ENCODE results near the gene FNTB.
A peak's percentile ranks its signal among the peaks of the same experiment; 100 is the strongest.

Gene FNTB

GRCh38 chr14:65096323-65097089, 109.8 kb downstream of the FNTB start:
- H3K4me3 Mint-ChIP-seq, result peak overlapping the region; percentile 54
- DNase-seq (ENCODE audit: low spot score), result peak; percentile 60
- H3K9me3 Mint-ChIP-seq, result no peaks in the 10 kb centered on the region
- peak overlapping the region; percentile 41 for H3K27ac Mint-ChIP-seq
- H3K27me3 Mint-ChIP-seq (ENCODE audit: low read depth), result no peaks in the 10 kb centered on the region
- peaks cover 75% of the 10 kb centered on the region for H3K36me3 Mint-ChIP-seq (ENCODE audit: low read depth)
- H3K4me1 Mint-ChIP-seq (ENCODE audit: low read depth), result peaks cover 63% of the 10 kb centered on the region

- H3K9me3 Mint-ChIP-seq, result no peaks in the 10 kb centered on the region
- no peaks in the 10 kb centered on the region for H3K27me3 Mint-ChIP-seq (ENCODE audit: low read depth)
- peaks cover 66% of the 10 kb centered on the region for H3K4me1 Mint-ChIP-seq (ENCODE audit: low read depth)
- peaks cover 63% of the 10 kb centered on the region for H3K36me3 Mint-ChIP-seq (ENCODE audit: low read depth)
- H3K27ac Mint-ChIP-seq, result peak overlapping the region; percentile 84
- no peak for DNase-seq (ENCODE audit: low spot score)
- peak overlapping the region; percentile 86 for H3K4me3 Mint-ChIP-seq
These were observed 111.9 kb downstream of the FNTB start for GRCh38 chr14:65098586-65098985.

GRCh38 chr14:65100922-65101541, 114.3 kb downstream of the FNTB start:
- peak overlapping the region; percentile 91 for H3K27ac Mint-ChIP-seq
- H3K36me3 Mint-ChIP-seq (ENCODE audit: low read depth), result peaks cover 40% of the 10 kb centered on the region
- DNase-seq (ENCODE audit: low spot score), result no peak
- H3K4me1 Mint-ChIP-seq (ENCODE audit: low read depth), result peaks cover 43% of the 10 kb centered on the region
- no peaks in the 10 kb centered on the region for H3K9me3 Mint-ChIP-seq
- H3K4me3 Mint-ChIP-seq, result peak overlapping the region; percentile 96
- peaks cover 7% of the 10 kb centered on the region for H3K27me3 Mint-ChIP-seq (ENCODE audit: low read depth)

- Mint-ChIP-seq H3K9me3 (no peaks in the 10 kb centered on the region), H3K4me3 (peak overlapping the region; percentile 96), H3K27me3 (ENCODE audit: low read depth) (peaks cover 7% of the 10 kb centered on the region), H3K4me1 (ENCODE audit: low read depth) (peaks cover 38% of the 10 kb centered on the region), H3K36me3 (ENCODE audit: low read depth) (peaks cover 35% of the 10 kb centered on the region), H3K27ac (peak overlapping the region; percentile 97)
- no peak for DNase-seq (ENCODE audit: low spot score)
These were observed 115.1 kb downstream of the FNTB start for GRCh38 chr14:65101631-65102440.

- Mint-ChIP-seq H3K4me1 (ENCODE audit: low read depth) (peaks cover 31% of the 10 kb centered on the region), H3K27ac (peak within 1 kb of the TSS; percentile 97), H3K27me3 (ENCODE audit: low read depth) (peaks cover 7% of the 10 kb centered on the region), H3K36me3 (ENCODE audit: low read depth) (peaks cover 29% of the 10 kb centered on the region), H3K9me3 (no peaks in the 10 kb centered on the region), H3K4me3 (peak within 1 kb of the TSS; percentile 96)
- peak; percentile 99 for DNase-seq (ENCODE audit: low spot score)
These were observed 115.9 kb downstream of the FNTB start, which contains the start of gene MAX for GRCh38 chr14:65102441-65103149. TSS of gene MAX (minus strand) at chr14:65102517. CDS start at chr14:65102339, 178 bp downstream.

- no peaks in the 10 kb centered on the region for H3K9me3 Mint-ChIP-seq
- no peak for DNase-seq (ENCODE audit: low spot score)
- H3K27ac Mint-ChIP-seq, result peak overlapping the region; percentile 23
- peaks cover 26% of the 10 kb centered on the region for H3K4me1 Mint-ChIP-seq (ENCODE audit: low read depth)
- H3K36me3 Mint-ChIP-seq (ENCODE audit: low read depth), result peaks cover 24% of the 10 kb centered on the region
- peaks cover 7% of the 10 kb centered on the region for H3K27me3 Mint-ChIP-seq (ENCODE audit: low read depth)
- H3K4me3 Mint-ChIP-seq, result peak overlapping the region; percentile 93
These were observed 116.6 kb downstream of the FNTB start for GRCh38 chr14:65103150-65103760.

GRCh38 chr14:65104791-65105190, 118.1 kb downstream of the FNTB start:
- Mint-ChIP-seq H3K4me3 (no peak overlapping the region), H3K4me1 (ENCODE audit: low read depth) (peaks cover 20% of the 10 kb centered on the region)

GRCh38 chr14:65106316-65106715, 119.6 kb downstream of the FNTB start:
- Mint-ChIP-seq H3K27me3 (ENCODE audit: low read depth) (peaks cover 7% of the 10 kb centered on the region), H3K9me3 (no peaks in the 10 kb centered on the region), H3K4me3 (no peak overlapping the region), H3K36me3 (ENCODE audit: low read depth) (peaks cover 4% of the 10 kb centered on the region), H3K4me1 (ENCODE audit: low read depth) (peaks cover 10% of the 10 kb centered on the region), H3K27ac (no peak overlapping the region)
- no peak for DNase-seq (ENCODE audit: low spot score)

More at GRCh38 chr14:65104791-65105190, 118.1 kb downstream of the FNTB start:
- Mint-ChIP-seq H3K27me3 (ENCODE audit: low read depth) (peaks cover 7% of the 10 kb centered on the region), H3K9me3 (no peaks in the 10 kb centered on the region), H3K27ac (no peak overlapping the region), H3K36me3 (ENCODE audit: low read depth) (peaks cover 15% of the 10 kb centered on the region)
- DNase-seq (ENCODE audit: low spot score), result no peak

- H3K36me3 Mint-ChIP-seq (ENCODE audit: low read depth), result peaks cover 3% of the 10 kb centered on the region
- no peak for DNase-seq (ENCODE audit: low spot score)
- H3K27me3 Mint-ChIP-seq (ENCODE audit: low read depth), result peaks cover 7% of the 10 kb centered on the region
- peaks cover 10% of the 10 kb centered on the region for H3K4me1 Mint-ChIP-seq (ENCODE audit: low read depth)
- no peak overlapping the region for H3K27ac Mint-ChIP-seq
- H3K4me3 Mint-ChIP-seq, result no peak overlapping the region
- H3K9me3 Mint-ChIP-seq, result no peaks in the 10 kb centered on the region
These were observed 120.0 kb downstream of the FNTB start for GRCh38 chr14:65106736-65107135.

- H3K27me3 Mint-ChIP-seq (ENCODE audit: low read depth), result peaks cover 7% of the 10 kb centered on the region
- H3K36me3 Mint-ChIP-seq (ENCODE audit: low read depth), result peaks cover 2% of the 10 kb centered on the region
- DNase-seq (ENCODE audit: low spot score), result no peak
- peaks cover 10% of the 10 kb centered on the region for H3K4me1 Mint-ChIP-seq (ENCODE audit: low read depth)
- H3K9me3 Mint-ChIP-seq, result no peaks in the 10 kb centered on the region
- H3K4me3 Mint-ChIP-seq, result no peak overlapping the region
- no peak overlapping the region for H3K27ac Mint-ChIP-seq
These were observed 120.5 kb downstream of the FNTB start for GRCh38 chr14:65107200-65107599.

- Mint-ChIP-seq H3K4me3 (no peak overlapping the region), H3K27ac (no peak overlapping the region), H3K9me3 (no peaks in the 10 kb centered on the region), H3K4me1 (ENCODE audit: low read depth) (peaks cover 7% of the 10 kb centered on the region), H3K36me3 (ENCODE audit: low read depth) (no peaks in the 10 kb centered on the region), H3K27me3 (ENCODE audit: low read depth) (peaks cover 8% of the 10 kb centered on the region)
- no peak for DNase-seq (ENCODE audit: low spot score)
These were observed 122.7 kb downstream of the FNTB start for GRCh38 chr14:65109357-65109756.

GRCh38 chr14:65110525-65110924, 123.8 kb downstream of the FNTB start:
- H3K27ac Mint-ChIP-seq, result no peak overlapping the region
- H3K4me3 Mint-ChIP-seq, result no peak overlapping the region
- DNase-seq (ENCODE audit: low spot score), result no peak
- peaks cover 3% of the 10 kb centered on the region for H3K27me3 Mint-ChIP-seq (ENCODE audit: low read depth)
- H3K36me3 Mint-ChIP-seq (ENCODE audit: low read depth), result no peaks in the 10 kb centered on the region
- peaks cover 7% of the 10 kb centered on the region for H3K4me1 Mint-ChIP-seq (ENCODE audit: low read depth)
- H3K9me3 Mint-ChIP-seq, result no peaks in the 10 kb centered on the region

All from T-helper 2 cell treated with Interferon-gamma antibody and Interleukin-4, amounts not matched to agents 5 μg/mL and 100 μg/mL, for 36 hours (primary cell).